Duodenal mucosa (tissue), 2 donors: ENCODE data around the gene LPAR6.
"Not testable (repeated sequence)": the region's sequence is repeated elsewhere in the genome, so short reads cannot be mapped to it uniquely, and the experiment has no call there.

ENCODE experiments used
- H3K27ac ChIP-seq: one replicate; pipeline ENCODE4 v1.7.0; 2013; ENCODE audit warnings: low read depth, low read length
- H3K27me3 ChIP-seq, 2 donors: one replicate each; pipeline ENCODE4 v1.7.0; 2013; ENCODE audit warnings: low read length in 2 of 2, control low read depth in 1 of 2; ENCODE audit not compliant: insufficient read depth in 2 of 2, control insufficient read depth in 1 of 2
- H3K36me3 ChIP-seq, 2 donors: one replicate each; pipeline ENCODE4 v1.7.0; 2013; ENCODE audit warnings: low read length in 2 of 2, control low read depth in 1 of 2; ENCODE audit not compliant: insufficient read depth in 2 of 2, control insufficient read depth in 1 of 2
- H3K4me1 ChIP-seq, 2 donors: one replicate each; pipeline ENCODE4 v1.7.0; 2013; ENCODE audit warnings: low read length in 2 of 2, control low read depth in 1 of 2; ENCODE audit not compliant: insufficient read depth in 2 of 2, control insufficient read depth in 1 of 2
- H3K4me3 ChIP-seq, 2 donors: one replicate each; pipeline ENCODE4 v1.7.0; 2013; ENCODE audit warnings: low read length in 2 of 2, low read depth in 1 of 2
- H3K9ac ChIP-seq, 2 donors: one replicate each; pipeline ENCODE4 v1.7.0; 2013; ENCODE audit warnings: low read length in 2 of 2, low read depth in 1 of 2
- H3K9me3 ChIP-seq, 2 donors: one replicate each; pipeline ENCODE4 v1.7.0; 2013; ENCODE audit warnings: low read length in 2 of 2, control low read depth in 1 of 2; ENCODE audit not compliant: control insufficient read depth in 1 of 2

The LPAR6 gene

GRCh38 chr13:48437371-48437770 is 24.5 kb upstream of the LPAR6 start:
- no peaks in the 10 kb centered on the region for H3K36me3 ChIP-seq
- H3K4me1 ChIP-seq = peaks cover 0 to 1% of the 10 kb centered on the region in 2 donors
- H3K27ac ChIP-seq = no peak overlapping the region
- H3K27me3 ChIP-seq = no peaks in the 10 kb centered on the region
- no peak overlapping the region for H3K9ac ChIP-seq
- no peak overlapping the region for H3K4me3 ChIP-seq
- no peaks in the 10 kb centered on the region for H3K9me3 ChIP-seq

GRCh38 chr13:48436661-48437288 is 23.9 kb upstream of the LPAR6 start:
- no peak overlapping the region for H3K9ac ChIP-seq
- no peaks in the 10 kb centered on the region for H3K36me3 ChIP-seq
- H3K4me1 ChIP-seq = peaks cover 0 to 5% of the 10 kb centered on the region in 2 donors
- H3K4me3 ChIP-seq = no peak overlapping the region
- H3K27me3 ChIP-seq = no peaks in the 10 kb centered on the region
- H3K9me3 ChIP-seq = no peaks in the 10 kb centered on the region
- H3K27ac ChIP-seq = no peak overlapping the region

GRCh38 chr13:48434200-48434599 is 21.3 kb upstream of the LPAR6 start:
- Histone ChIP-seq H3K27ac (no peak overlapping the region), H3K4me1 (peaks cover 0 to 5% of the 10 kb centered on the region in 2 donors)

GRCh38 chr13:48431987-48432615 is 19.2 kb upstream of the LPAR6 start:
- no peaks in the 10 kb centered on the region for H3K9me3 ChIP-seq
- no peaks in the 10 kb centered on the region for H3K27me3 ChIP-seq
- no peak overlapping the region for H3K27ac ChIP-seq
- H3K4me1 ChIP-seq = peaks cover 0 to 5% of the 10 kb centered on the region in 2 donors
- H3K36me3 ChIP-seq = no peaks in the 10 kb centered on the region
- no peak overlapping the region for H3K4me3 ChIP-seq
- no peak overlapping the region for H3K9ac ChIP-seq

More at GRCh38 chr13:48434200-48434599, 21.3 kb upstream of the LPAR6 start:
- Histone ChIP-seq H3K9ac (no peak overlapping the region), H3K27me3 (no peaks in the 10 kb centered on the region), H3K9me3 (no peaks in the 10 kb centered on the region), H3K4me3 (no peak overlapping the region), H3K36me3 (no peaks in the 10 kb centered on the region)

GRCh38 chr13:48431431-48431830 is 18.5 kb upstream of the LPAR6 start:
- Histone ChIP-seq H3K36me3 (no peaks in the 10 kb centered on the region), H3K9ac (no peak overlapping the region), H3K9me3 (no peaks in the 10 kb centered on the region), H3K27me3 (no peaks in the 10 kb centered on the region), H3K4me3 (no peak overlapping the region), H3K27ac (no peak overlapping the region), H3K4me1 (peaks cover 0 to 5% of the 10 kb centered on the region in 2 donors)

GRCh38 chr13:48429886-48430285 is 17.0 kb upstream of the LPAR6 start:
- Histone ChIP-seq H3K9me3 (no peaks in the 10 kb centered on the region), H3K27me3 (no peaks in the 10 kb centered on the region), H3K9ac (no peak overlapping the region), H3K4me1 (peaks cover 0 to 5% of the 10 kb centered on the region in 2 donors), H3K36me3 (no peaks in the 10 kb centered on the region), H3K27ac (no peak overlapping the region), H3K4me3 (no peak overlapping the region)

- peaks cover 0 to 5% of the 10 kb centered on the region in 2 donors for H3K4me1 ChIP-seq
- H3K27me3 ChIP-seq = no peaks in the 10 kb centered on the region
Measured at GRCh38 chr13:48429036-48429435, 16.1 kb upstream of the LPAR6 start.

GRCh38 chr13:48426755-48427298 is 13.9 kb upstream of the LPAR6 start:
- H3K9ac ChIP-seq, H3K4me3 ChIP-seq, H3K27me3 ChIP-seq, H3K27ac ChIP-seq, H3K4me1 ChIP-seq, H3K9me3 ChIP-seq, H3K36me3 ChIP-seq: not testable (repeated sequence)

More at GRCh38 chr13:48429036-48429435, 16.1 kb upstream of the LPAR6 start:
- Histone ChIP-seq H3K36me3 (no peaks in the 10 kb centered on the region), H3K27ac (no peak overlapping the region), H3K4me3 (no peak overlapping the region), H3K9me3 (no peaks in the 10 kb centered on the region), H3K9ac (no peak overlapping the region)

GRCh38 chr13:48426052-48426451 is 13.1 kb upstream of the LPAR6 start:
- no peak overlapping the region for H3K9ac ChIP-seq
- H3K4me1 ChIP-seq = no peaks in the 10 kb centered on the region
- no peak overlapping the region for H3K27ac ChIP-seq
- H3K4me3 ChIP-seq = no peak overlapping the region
- no peaks in the 10 kb centered on the region for H3K27me3 ChIP-seq
- no peaks in the 10 kb centered on the region for H3K9me3 ChIP-seq
- H3K36me3 ChIP-seq = no peaks in the 10 kb centered on the region

GRCh38 chr13:48424212-48424611 is 11.3 kb upstream of the LPAR6 start:
- Histone ChIP-seq H3K36me3 (no peaks in the 10 kb centered on the region), H3K27me3 (no peaks in the 10 kb centered on the region), H3K9ac (no peak overlapping the region), H3K27ac (no peak overlapping the region), H3K4me3 (no peak overlapping the region), H3K9me3 (no peaks in the 10 kb centered on the region), H3K4me1 (no peaks in the 10 kb centered on the region)
